SK-N-SH (cell line): ENCODE measurements around the gene SLC16A5.

Experiments
- CTCF ChIP-seq: fragments of 200-600 bp; sonication (generic); IDR thresholded peaks from 2 replicates; pipeline ENCODE4 v1.6.1; 2017; ENCODE audit warnings: antibody characterized with exemption, mild to moderate bottlenecking, moderate library complexity
- NRF1 ChIP-seq: IDR thresholded peaks from 2 replicates; pipeline ENCODE4 v1.6.1; 2012; ENCODE audit warnings: low read depth, mild to moderate bottlenecking, low read length

DNA sequence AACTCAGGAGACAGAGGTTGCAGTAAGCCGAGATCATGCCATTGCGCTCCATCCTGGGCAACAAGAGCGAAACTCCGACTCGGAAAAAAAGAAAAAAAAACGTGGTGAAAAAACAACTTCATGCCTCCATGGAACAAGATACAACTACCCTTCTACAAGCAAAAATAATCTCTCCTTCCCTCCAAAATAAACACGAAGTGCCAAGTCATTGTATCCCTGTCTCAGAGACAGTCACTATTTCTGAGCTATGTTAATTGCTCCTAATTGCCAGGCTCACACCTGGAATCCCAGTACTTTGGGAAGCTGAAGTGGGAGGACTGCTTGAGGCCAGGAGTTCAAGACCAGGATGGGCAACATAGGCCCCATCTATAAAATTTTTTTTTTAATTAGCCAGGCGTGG is 19.0 kb upstream of the SLC16A5 start:
- TF ChIP-seq CTCF (no peak), NRF1 (no peak)
